Ascending aorta (tissue), 2 donors: ENCODE measurements around the gene NDUFAF5. TPM values are rescaled to one million over a fixed set of nuclear protein-coding genes. Genes with fewer than 3 reads are reported as not detected.

Source experiments
- DNase-seq, 2 donors: peaks; one replicate each; pipeline ENCODE4 v3.0.0-alpha.2; 2019; ENCODE audit warnings: low spot score in 2 of 2
- H3K27ac ChIP-seq, 2 donors: fragments of 200-600 bp; sonication (generic); one replicate each; pipeline ENCODE4 v1.5.1; 2016 to 2017; ENCODE audit warnings: mild to moderate bottlenecking in 1 of 2
- H3K27me3 ChIP-seq: fragments of 200-600 bp; sonication (generic); one replicate; pipeline ENCODE4 v1.5.1; 2017
- H3K36me3 ChIP-seq, 2 donors: fragments of 200-600 bp; sonication (generic); one replicate each; pipeline ENCODE4 v1.5.1; 2016
- H3K4me1 ChIP-seq, 2 donors: fragments of 200-600 bp; sonication (generic); one replicate each; pipeline ENCODE4 v1.5.1; 2016 to 2017; ENCODE audit warnings: mild to moderate bottlenecking in 1 of 2
- H3K4me3 ChIP-seq, 2 donors: fragments of 200-600 bp; sonication (generic); one replicate each; pipeline ENCODE4 v1.5.1; 2016 to 2017; ENCODE audit warnings: mild to moderate bottlenecking in 1 of 2
- H3K9me3 ChIP-seq, 2 donors: fragments of 200-600 bp; sonication (generic); one replicate each; pipeline ENCODE4 v1.5.1; 2016
- CTCF ChIP-seq, 3 experiments: fragments of 200-600 bp in 2 of 3; fragments of 450-650 bp in 1 of 3; sonication (generic) in 2 of 3; IDR thresholded peaks; one replicate each; pipeline ENCODE4 v1.5.1; 2016 to 2019; ENCODE audit warnings: antibody characterized with exemption in 3 of 3, mild to moderate bottlenecking in 1 of 3, moderate library complexity in 1 of 3
- intact Hi-C: fragments of 100-400 bp; cut with DNase I; formaldehyde crosslinking; loops from one replicate; pipeline ENCODE4 v1.15.1; 2023
- total RNA-seq: library from RNA; depleted of rRNA; stranded (reverse); fragments of >200 nt; gene quantifications from one replicate; pipeline ENCODE4 v1.1.0, GENCODE V29; 2016

Gene NDUFAF5
- total RNA-seq, 1 donor from 2014 or later: 84.3 TPM

- Histone ChIP-seq H3K4me3 (no peak overlapping the region), H3K36me3 (peaks cover 79 to 80% of the 10 kb centered on the region in 2 donors), H3K9me3 (no peaks in the 10 kb centered on the region), H3K4me1 (no peaks in the 10 kb centered on the region), H3K27me3 (no peaks in the 10 kb centered on the region), H3K27ac (no peak overlapping the region)
- no peak for TF ChIP-seq CTCF (IDR thresholded peaks at IDR 0.05)
- intact Hi-C loops: no loop called here
- DNase-seq: no peak
These were observed 29.8 kb downstream of the NDUFAF5 start for GRCh38 chr20:13814672-13815071.

DNA sequence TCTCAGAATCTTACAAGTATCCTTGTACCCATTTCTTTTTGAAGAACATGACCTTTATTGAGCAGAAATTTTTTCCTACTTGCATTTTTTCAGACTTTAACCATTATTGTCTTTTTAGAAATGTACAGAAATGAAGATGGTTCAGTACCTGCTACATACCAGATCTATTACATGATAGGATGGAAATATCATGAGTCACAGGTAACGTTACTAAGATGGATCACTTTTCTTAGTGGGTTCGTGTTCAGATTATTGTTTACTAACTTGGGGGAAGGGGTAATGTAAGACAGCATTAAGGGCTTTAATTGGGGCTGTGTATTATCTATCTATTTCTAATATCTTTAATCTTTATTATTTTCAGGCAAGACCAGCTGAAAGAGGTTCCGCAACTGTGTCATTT, 31.9 kb downstream of the NDUFAF5 start:
- H3K27ac ChIP-seq: no peak overlapping the region
- peaks cover 59 to 60% of the 10 kb centered on the region in 2 donors for H3K36me3 ChIP-seq
- no peaks in the 10 kb centered on the region for H3K27me3 ChIP-seq

GRCh38 chr20:13817342-13817741, 32.5 kb downstream of the NDUFAF5 start:
- no peaks in the 10 kb centered on the region for H3K27me3 ChIP-seq
- no peak for TF ChIP-seq CTCF (IDR thresholded peaks at IDR 0.05)
- H3K36me3 ChIP-seq: peaks cover 54% of the 10 kb centered on the region in 2 donors
- intact Hi-C loops: no loop called here
- no peak for DNase-seq
- no peak overlapping the region for H3K27ac ChIP-seq
- no peaks in the 10 kb centered on the region for H3K9me3 ChIP-seq
- H3K4me3 ChIP-seq: no peak overlapping the region
- H3K4me1 ChIP-seq: no peaks in the 10 kb centered on the region

More for the DNA sequence above, 31.9 kb downstream of the NDUFAF5 start:
- no peak for DNase-seq
- intact Hi-C loops: no loop called here
- no peaks in the 10 kb centered on the region for H3K9me3 ChIP-seq
- H3K4me3 ChIP-seq: no peak overlapping the region
- H3K4me1 ChIP-seq: no peaks in the 10 kb centered on the region
- TF ChIP-seq CTCF (IDR thresholded peaks at IDR 0.05): no peak

DNA sequence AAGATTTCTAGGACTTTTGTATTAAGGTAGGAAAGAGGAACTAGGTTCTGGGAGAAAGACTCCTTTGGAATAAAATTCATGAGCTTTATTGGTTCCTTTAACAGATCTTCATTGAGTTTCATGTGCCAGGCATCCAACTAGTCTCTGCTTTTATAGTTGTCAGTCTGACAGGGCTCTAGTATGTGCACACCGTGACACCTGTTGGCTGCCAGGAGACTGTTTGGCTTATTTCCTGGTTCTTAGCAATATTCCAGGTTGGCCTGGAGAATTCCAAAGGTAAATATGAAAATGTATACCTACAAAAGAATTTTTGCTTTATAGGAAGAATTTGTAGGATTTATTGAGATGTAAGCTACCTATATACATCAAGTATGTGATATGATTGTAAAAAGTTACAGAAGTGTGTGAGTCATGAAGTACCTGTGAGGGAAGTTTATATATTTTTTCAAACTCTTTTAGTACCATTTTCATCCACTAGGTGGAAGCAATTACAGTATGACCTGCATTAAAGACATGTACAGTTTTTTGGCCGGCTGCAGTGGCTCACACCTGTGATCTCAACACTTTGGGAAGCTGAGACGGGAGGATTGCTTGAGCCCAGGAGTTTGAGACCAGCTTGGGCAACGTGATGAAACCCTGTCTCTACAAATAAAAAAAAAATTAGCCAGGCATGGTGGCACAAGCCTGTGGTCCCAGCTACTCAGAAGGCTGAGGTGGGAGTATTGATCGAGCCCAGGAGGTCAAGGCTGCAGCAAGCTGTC, 35.2 kb downstream of the NDUFAF5 start:
- Histone ChIP-seq H3K9me3 (no peaks in the 10 kb centered on the region), H3K4me3 (no peak overlapping the region), H3K36me3 (peaks cover 28 to 33% of the 10 kb centered on the region in 2 donors), H3K27me3 (no peaks in the 10 kb centered on the region), H3K4me1 (no peaks in the 10 kb centered on the region), H3K27ac (no peak overlapping the region)
- intact Hi-C loops: loop anchor here (1.0 kb wide), 1 partner anchor 235 kb away; no protein-coding TSS in a partner anchor
- DNase-seq: no peak
- peak; percentile 25 to 68 (median 55) for TF ChIP-seq CTCF (IDR thresholded peaks at IDR 0.05)

GRCh38 chr20:13821876-13822275, 37.0 kb downstream of the NDUFAF5 start:
- no peaks in the 10 kb centered on the region for H3K9me3 ChIP-seq
- no peak for DNase-seq
- no peaks in the 10 kb centered on the region for H3K4me1 ChIP-seq
- H3K27me3 ChIP-seq: no peaks in the 10 kb centered on the region
- intact Hi-C loops: loop anchor here (2.0 kb wide), 1 partner anchor 129 kb away; no protein-coding TSS in a partner anchor
- H3K27ac ChIP-seq: no peak overlapping the region
- peaks cover 15 to 18% of the 10 kb centered on the region in 2 donors for H3K36me3 ChIP-seq
- H3K4me3 ChIP-seq: no peak overlapping the region
- no peak for TF ChIP-seq CTCF (IDR thresholded peaks at IDR 0.05)
